ENCODE results near the gene RHPN2.
"Not testable (repeated sequence)": the region's sequence is repeated elsewhere in the genome, so short reads cannot be mapped to it uniquely, and the experiment has no call there.

The RHPN2 gene

GRCh38 chr19:33005440-33005839, 59.2 kb downstream of the RHPN2 start:
- TF ChIP-seq EZH2phosphoT487 (conservative IDR thresholded peaks at IDR 0.05; ENCODE audit: low read length): no peak
- no peak for TF ChIP-seq CTCF (IDR thresholded peaks at IDR 0.05; ENCODE audit: insufficient read depth, low read length, poor library complexity, severe bottlenecking)

GRCh38 chr19:33003424-33004024, 61.2 kb downstream of the RHPN2 start:
- H3K9me3 ChIP-seq (ENCODE audit: insufficient read depth, low read length); H3K4me2 ChIP-seq (ENCODE audit: low read depth, low read length, poor library complexity, severe bottlenecking); H3K79me2 ChIP-seq (ENCODE audit: insufficient read depth, low read length); H2AFZ ChIP-seq (ENCODE audit: low read depth, low read length, severe bottlenecking); H3K27ac ChIP-seq (ENCODE audit: low read depth, low read length); H3K36me3 ChIP-seq (ENCODE audit: low read length); H3K27me3 ChIP-seq (ENCODE audit: low read length); H3F3A ChIP-seq (ENCODE audit: insufficient read depth); H3K9ac ChIP-seq (ENCODE audit: low read length); H3K9me2 ChIP-seq (replicated peaks; ENCODE audit: insufficient read depth, low read length); H3K4me3 ChIP-seq (ENCODE audit: insufficient read depth, low read length, poor library complexity, severe bottlenecking); H4K20me1 ChIP-seq (ENCODE audit: low read depth, low read length): not testable (repeated sequence)

More at GRCh38 chr19:33005440-33005839, 59.2 kb downstream of the RHPN2 start:
- no peaks in the 10 kb centered on the region for H3K9me3 ChIP-seq (ENCODE audit: insufficient read depth, low read length)
- H3F3A ChIP-seq (ENCODE audit: insufficient read depth): no peaks in the 10 kb centered on the region
- H4K20me1 ChIP-seq (ENCODE audit: low read depth, low read length): no peaks in the 10 kb centered on the region
- no peak overlapping the region for H2AFZ ChIP-seq (ENCODE audit: low read depth, low read length, severe bottlenecking)
- H3K9me2 ChIP-seq (replicated peaks; ENCODE audit: insufficient read depth, low read length): no peaks in the 10 kb centered on the region
- no peaks in the 10 kb centered on the region for H3K27me3 ChIP-seq (ENCODE audit: low read length)
- no peak overlapping the region for H3K9ac ChIP-seq (ENCODE audit: low read length)
- no peaks in the 10 kb centered on the region for H3K79me2 ChIP-seq (ENCODE audit: insufficient read depth, low read length)
- H3K36me3 ChIP-seq (ENCODE audit: low read length): no peaks in the 10 kb centered on the region
- H3K4me2 ChIP-seq (ENCODE audit: low read depth, low read length, poor library complexity, severe bottlenecking): no peak overlapping the region
- H3K4me3 ChIP-seq (ENCODE audit: insufficient read depth, low read length, poor library complexity, severe bottlenecking): no peak overlapping the region
- no peak overlapping the region for H3K27ac ChIP-seq (ENCODE audit: low read depth, low read length)

GRCh38 chr19:33002126-33002865, 62.4 kb downstream of the RHPN2 start:
- H3K9ac ChIP-seq (ENCODE audit: low read length); H3K9me3 ChIP-seq (ENCODE audit: insufficient read depth, low read length); H3F3A ChIP-seq (ENCODE audit: insufficient read depth); H3K27ac ChIP-seq (ENCODE audit: low read depth, low read length); H3K9me2 ChIP-seq (replicated peaks; ENCODE audit: insufficient read depth, low read length); H3K27me3 ChIP-seq (ENCODE audit: low read length); H3K4me3 ChIP-seq (ENCODE audit: insufficient read depth, low read length, poor library complexity, severe bottlenecking); H3K79me2 ChIP-seq (ENCODE audit: insufficient read depth, low read length); H4K20me1 ChIP-seq (ENCODE audit: low read depth, low read length); H2AFZ ChIP-seq (ENCODE audit: low read depth, low read length, severe bottlenecking); H3K4me2 ChIP-seq (ENCODE audit: low read depth, low read length, poor library complexity, severe bottlenecking); H3K36me3 ChIP-seq (ENCODE audit: low read length): not testable (repeated sequence)

- no peak overlapping the region for H3K4me2 ChIP-seq (ENCODE audit: low read depth, low read length, poor library complexity, severe bottlenecking)
- H4K20me1 ChIP-seq (ENCODE audit: low read depth, low read length): no peaks in the 10 kb centered on the region
- H3K79me2 ChIP-seq (ENCODE audit: insufficient read depth, low read length): no peaks in the 10 kb centered on the region
- no peak overlapping the region for H2AFZ ChIP-seq (ENCODE audit: low read depth, low read length, severe bottlenecking)
- no peaks in the 10 kb centered on the region for H3K9me3 ChIP-seq (ENCODE audit: insufficient read depth, low read length)
- H3F3A ChIP-seq (ENCODE audit: insufficient read depth): no peaks in the 10 kb centered on the region
- H3K4me3 ChIP-seq (ENCODE audit: insufficient read depth, low read length, poor library complexity, severe bottlenecking): no peak overlapping the region
- no peak overlapping the region for H3K9ac ChIP-seq (ENCODE audit: low read length)
- no peaks in the 10 kb centered on the region for H3K36me3 ChIP-seq (ENCODE audit: low read length)
- no peak for TF ChIP-seq CTCF (IDR thresholded peaks at IDR 0.05; ENCODE audit: insufficient read depth, low read length, poor library complexity, severe bottlenecking)
- TF ChIP-seq EZH2phosphoT487 (conservative IDR thresholded peaks at IDR 0.05; ENCODE audit: low read length): no peak
- H3K27ac ChIP-seq (ENCODE audit: low read depth, low read length): no peak overlapping the region
- H3K27me3 ChIP-seq (ENCODE audit: low read length): no peaks in the 10 kb centered on the region
- H3K9me2 ChIP-seq (replicated peaks; ENCODE audit: insufficient read depth, low read length): no peaks in the 10 kb centered on the region
Observed at GRCh38 chr19:33000910-33001309, 63.8 kb downstream of the RHPN2 start.
